AG09319 (cell line): ENCODE data around the gene ADD3.
"Not testable (repeated sequence)": the region's sequence is repeated elsewhere in the genome, so short reads cannot be mapped to it uniquely, and the experiment has no call there.

ENCODE experiments used
- DNase-seq: peaks from one replicate; pipeline ENCODE4 v3.0.0-alpha.2; 2010; ENCODE audit warnings: low read depth; ENCODE audit errors: extremely low read depth
- TF ChIP-seq, protein P1 (sequence below): IDR thresholded peaks from 2 replicates; pipeline ENCODE4 v1.5.1; 2011; ENCODE audit warnings: low read depth, mild to moderate bottlenecking, inconsistent platforms, low read length, moderate library complexity

The ADD3 gene

DNA sequence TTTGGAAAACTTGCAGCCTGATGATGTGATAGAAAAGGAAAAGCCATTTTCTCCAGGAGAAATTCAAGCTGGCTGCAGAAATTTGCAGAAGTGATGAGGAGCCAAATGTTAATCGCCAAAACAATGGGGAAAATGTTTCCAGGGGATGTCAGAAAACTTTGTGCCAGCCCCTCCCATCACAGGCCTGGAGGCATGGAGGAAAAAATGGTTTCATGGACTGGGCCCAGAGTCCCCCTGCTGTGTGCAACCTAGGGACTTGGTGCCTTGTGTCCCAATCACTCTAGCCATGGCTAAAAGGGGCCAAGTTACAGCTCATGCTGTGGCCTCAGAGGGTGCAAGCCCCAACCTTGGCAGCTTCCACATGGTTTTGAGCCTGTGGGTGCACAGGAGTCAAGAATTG, 41.0 kb downstream of the ADD3 start:
- DNase-seq = no peak
- TF ChIP-seq, protein P1, sequence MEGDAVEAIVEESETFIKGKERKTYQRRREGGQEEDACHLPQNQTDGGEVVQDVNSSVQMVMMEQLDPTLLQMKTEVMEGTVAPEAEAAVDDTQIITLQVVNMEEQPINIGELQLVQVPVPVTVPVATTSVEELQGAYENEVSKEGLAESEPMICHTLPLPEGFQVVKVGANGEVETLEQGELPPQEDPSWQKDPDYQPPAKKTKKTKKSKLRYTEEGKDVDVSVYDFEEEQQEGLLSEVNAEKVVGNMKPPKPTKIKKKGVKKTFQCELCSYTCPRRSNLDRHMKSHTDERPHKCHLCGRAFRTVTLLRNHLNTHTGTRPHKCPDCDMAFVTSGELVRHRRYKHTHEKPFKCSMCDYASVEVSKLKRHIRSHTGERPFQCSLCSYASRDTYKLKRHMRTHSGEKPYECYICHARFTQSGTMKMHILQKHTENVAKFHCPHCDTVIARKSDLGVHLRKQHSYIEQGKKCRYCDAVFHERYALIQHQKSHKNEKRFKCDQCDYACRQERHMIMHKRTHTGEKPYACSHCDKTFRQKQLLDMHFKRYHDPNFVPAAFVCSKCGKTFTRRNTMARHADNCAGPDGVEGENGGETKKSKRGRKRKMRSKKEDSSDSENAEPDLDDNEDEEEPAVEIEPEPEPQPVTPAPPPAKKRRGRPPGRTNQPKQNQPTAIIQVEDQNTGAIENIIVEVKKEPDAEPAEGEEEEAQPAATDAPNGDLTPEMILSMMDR = no peak

DNA sequence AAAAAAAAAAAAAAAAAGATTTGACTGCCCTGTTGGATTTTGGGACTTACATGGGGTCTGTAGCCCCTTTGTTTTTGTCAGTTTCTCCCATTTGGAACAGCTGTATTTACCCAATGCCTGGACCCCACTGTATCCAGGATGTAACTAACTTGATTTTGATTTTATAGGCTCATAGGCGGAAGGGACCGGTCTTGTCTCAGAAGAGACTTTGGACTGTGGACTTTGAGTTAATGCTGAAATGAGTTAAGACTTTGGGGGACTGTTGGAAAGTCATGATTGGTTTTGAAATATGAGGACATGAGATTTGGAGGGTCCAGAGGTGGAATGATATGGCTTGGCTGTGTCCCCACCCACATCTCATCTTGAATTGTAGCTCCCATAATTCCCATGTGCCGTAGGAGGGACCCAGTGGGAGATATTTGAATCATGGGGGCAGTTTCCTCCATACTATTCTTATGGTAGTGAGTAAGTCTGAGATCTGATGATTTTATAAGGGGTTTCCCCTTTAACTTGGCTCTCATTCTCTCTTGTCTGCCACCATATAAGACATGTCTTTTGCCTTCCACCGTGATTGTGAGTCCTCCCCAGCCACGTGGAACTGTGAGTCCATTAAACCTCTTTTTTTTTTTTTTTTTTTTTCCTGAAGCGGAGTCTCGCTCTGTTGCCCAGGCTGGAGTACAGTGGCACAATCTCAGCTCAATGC, 42.3 kb downstream of the ADD3 start:
- not testable (repeated sequence) for DNase-seq

DNA sequence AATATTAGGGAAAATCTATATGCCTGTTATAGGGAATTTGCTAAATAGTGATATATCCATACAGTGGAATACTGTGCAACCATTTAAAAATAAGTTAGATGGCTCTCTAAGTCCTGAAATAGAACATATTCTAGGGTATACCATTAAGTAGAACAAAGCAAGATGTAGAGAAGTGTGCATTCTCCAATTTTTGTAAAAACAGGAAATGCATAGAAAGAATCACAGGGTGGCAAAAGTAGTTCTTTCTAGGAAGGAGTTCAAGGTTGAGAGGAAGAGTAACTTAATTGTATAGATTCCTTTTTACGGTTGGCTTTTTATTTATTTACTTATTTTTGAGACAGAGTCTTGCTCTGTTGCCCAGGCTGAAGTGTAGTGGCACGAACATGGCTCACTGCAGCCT, 43.7 kb downstream of the ADD3 start:
- TF ChIP-seq, protein P1 = no peak
- DNase-seq = no peak

DNA sequence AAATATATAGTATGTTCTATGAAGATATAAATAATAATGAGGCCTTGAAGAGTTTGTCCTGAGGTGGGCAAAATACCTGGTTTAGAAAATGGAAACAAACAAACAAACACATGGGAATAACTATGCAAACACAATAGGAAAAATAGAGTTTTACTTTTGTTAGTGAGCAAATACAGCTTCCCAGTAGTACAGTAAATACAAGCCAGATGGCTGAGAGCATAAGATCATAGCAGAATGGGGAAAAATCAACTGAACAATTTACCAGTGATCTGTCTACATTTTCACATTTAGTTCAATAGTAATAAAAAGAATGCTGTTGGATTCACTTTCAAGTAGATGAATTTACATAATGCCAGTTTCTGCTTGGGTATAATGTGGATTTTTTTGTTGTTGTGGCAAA, 45.1 kb downstream of the ADD3 start:
- TF ChIP-seq, protein P1 = no peak
- no peak for DNase-seq

DNA sequence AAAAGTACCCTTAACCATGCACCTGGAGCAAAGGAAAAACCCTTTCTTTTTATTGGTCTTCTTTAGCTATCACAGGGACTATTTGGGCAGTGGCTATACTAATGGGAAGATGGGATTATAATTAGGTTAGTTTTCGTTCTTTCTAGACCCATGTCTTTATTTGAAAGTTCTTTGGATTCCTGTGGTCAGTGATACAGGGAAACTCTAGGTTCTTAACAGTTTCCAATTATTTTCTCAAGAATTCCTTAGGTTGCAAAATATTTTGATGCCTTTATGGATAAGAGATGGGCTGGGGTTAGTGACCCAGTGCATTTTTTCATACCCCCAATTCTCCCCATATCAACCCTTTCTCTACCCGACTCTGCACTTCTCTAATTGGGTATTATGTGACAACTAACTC, 49.0 kb downstream of the ADD3 start:
- TF ChIP-seq, protein P1 = no peak
- DNase-seq = no peak

DNA sequence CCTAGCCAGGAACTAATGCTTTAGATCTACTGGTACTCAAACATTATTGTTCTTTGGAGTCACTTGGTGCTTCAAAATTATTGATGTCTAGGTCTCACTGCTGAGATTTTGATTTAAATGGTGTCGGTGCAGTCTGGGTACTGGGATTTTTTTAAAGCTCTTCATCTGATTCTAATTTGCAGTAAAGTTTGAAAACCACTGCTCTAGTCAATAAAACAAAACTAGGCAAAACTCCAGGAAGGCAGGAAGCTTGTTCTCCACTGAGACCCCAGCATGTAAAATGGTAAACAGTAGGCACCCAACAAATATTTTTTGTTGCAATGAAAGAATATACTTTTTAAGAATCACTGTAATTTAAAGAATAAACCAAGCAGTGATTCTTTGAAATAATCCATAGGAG, 49.7 kb downstream of the ADD3 start:
- TF ChIP-seq, protein P1 = no peak
- no peak for DNase-seq

DNA sequence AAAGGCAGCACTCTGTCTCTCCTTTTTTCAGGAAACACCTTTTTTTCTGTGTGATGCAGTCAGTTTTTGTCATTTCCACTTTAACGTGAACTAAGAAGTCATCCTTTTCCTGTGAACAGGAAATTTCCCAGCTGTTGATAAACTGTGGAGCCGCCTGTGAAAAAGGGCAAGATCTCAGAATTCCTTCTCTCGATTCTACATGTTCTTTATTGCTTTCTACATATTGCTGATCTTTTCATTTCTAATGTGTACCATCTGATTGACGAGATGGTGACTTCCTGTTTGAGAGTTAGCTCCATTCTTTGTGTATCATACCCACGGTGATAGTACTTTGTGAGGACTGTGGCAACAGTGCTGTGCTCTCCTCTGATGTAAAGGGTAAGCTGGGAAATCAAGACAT, 50.4 kb downstream of the ADD3 start:
- TF ChIP-seq, protein P1 = no peak
- no peak for DNase-seq

DNA sequence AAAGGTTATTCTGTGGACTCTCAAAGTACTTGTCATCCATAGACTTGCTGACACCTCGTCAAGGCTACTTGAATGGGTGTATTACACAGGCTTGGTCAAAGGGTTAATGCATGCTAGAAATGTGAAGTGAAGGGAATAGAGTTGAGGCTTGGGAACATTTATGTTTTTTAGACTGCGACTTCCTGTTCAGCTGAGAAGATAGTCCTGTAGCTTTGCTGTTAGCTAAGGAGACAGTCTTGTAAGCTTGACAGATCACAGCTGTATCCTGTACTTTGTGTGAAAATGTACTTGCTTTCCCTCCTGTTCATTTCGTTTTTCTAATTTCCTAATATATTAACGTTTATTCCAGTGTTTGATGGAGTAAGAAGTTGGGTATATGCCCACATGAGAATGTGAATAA, 52.1 kb downstream of the ADD3 start:
- TF ChIP-seq, protein P1 = no peak
- DNase-seq = no peak
